Measurements from ENCODE around the gene MPL.

MPL gene

GRCh38 chr1:43388613-43389012, 51.0 kb downstream of the MPL start:
- H3K27ac ChIP-seq (ENCODE audit: low read depth, low read length): no peak overlapping the region
- no peaks in the 10 kb centered on the region for H3K9me2 ChIP-seq (replicated peaks; ENCODE audit: control insufficient read depth, low read length)
- no peaks in the 10 kb centered on the region for H4K20me1 ChIP-seq (ENCODE audit: control insufficient read depth, insufficient read depth, low read depth, low read length)
- peaks cover 21% of the 10 kb centered on the region for H3K4me1 ChIP-seq (ENCODE audit: control insufficient read depth, low read length)
- H3K36me3 ChIP-seq (ENCODE audit: control insufficient read depth, low read length): peaks cover 48% of the 10 kb centered on the region
- TF ChIP-seq CTCF (IDR thresholded peaks at IDR 0.05; ENCODE audit: low read depth, low read length, poor library complexity, severe bottlenecking) (no peak), EZH2phosphoT487 (IDR thresholded peaks at IDR 0.05; ENCODE audit: borderline replicate concordance, low read length) (no peak)
- H3K27me3 ChIP-seq (ENCODE audit: control insufficient read depth, low read length): no peaks in the 10 kb centered on the region
- H3K4me3 ChIP-seq (ENCODE audit: low read length): peak overlapping the region; percentile 93
- no peaks in the 10 kb centered on the region for H3K9me3 ChIP-seq (ENCODE audit: control insufficient read depth, insufficient read depth, low read length)
- H3F3A ChIP-seq (ENCODE audit: control insufficient read depth, insufficient read depth): no peaks in the 10 kb centered on the region
- H3K79me2 ChIP-seq (ENCODE audit: control insufficient read depth, low read length): peaks cover 47% of the 10 kb centered on the region
- H3K4me2 ChIP-seq (ENCODE audit: low read length): peak overlapping the region; percentile 75

DNA sequence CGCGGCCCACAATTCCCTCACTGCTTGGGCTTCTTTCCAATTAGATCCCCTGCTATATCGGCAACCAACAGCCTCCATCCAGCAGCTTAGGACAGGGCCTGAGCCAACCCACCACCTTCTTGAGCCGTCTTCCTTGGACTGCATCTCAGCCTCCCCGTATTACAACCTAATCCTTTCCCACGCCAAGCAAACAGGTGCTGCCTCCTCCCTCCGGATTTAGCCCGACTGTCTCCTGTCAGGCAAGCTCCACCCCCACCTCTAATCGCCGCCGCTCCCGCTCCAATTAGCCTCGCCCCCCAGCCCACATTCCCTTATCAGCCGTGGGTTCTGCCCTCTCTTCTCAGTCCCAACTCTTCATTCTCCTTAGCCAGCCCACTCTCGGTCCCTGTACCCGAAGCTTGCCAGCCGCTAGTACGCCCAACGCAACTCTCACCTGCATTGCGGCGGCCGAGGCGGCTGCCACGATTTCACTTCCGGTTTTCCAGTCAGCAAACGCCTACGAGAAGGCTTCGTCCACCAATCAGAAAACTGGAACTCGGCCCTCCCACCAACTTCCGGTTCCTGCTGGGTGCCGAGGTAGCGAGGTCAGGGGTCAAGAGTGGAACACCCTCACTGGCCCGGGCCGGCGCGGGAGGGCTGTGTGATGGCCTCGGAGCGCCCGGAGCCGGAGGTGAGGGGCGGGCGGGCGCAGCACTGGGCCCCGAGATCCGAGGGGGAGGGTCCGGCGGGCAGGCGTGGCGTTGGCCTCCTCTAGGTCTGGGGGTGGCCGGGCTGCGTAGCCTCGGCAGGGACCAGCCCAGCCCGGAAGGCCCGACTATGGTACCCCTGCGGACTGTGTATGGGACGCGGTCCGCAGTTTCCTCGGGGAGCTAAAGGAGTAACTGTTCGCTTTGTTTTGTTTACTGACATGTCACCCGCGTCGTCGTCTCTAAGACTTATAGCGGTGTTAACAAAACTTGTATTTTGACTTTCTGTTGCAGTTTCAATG, 52.0 kb downstream of the MPL start, which contains the start of the genes MED8 and SZT2:
Gene MED8, minus strand, starts transcription at position 475 of the 988 bp plus-strand sequence. Its CDS starts 36 bp downstream, at position 439.
Gene SZT2, plus strand, starts transcription at position 574 of the 988 bp plus-strand sequence. Its CDS starts 70 bp downstream, at position 644.
- H3K4me1 ChIP-seq (ENCODE audit: control insufficient read depth, low read length): peaks cover 21% of the 10 kb centered on the region
- TF ChIP-seq CTCF (IDR thresholded peaks at IDR 0.05; ENCODE audit: low read depth, low read length, poor library complexity, severe bottlenecking) (no peak), EZH2phosphoT487 (IDR thresholded peaks at IDR 0.05; ENCODE audit: borderline replicate concordance, low read length) (no peak)
- no peaks in the 10 kb centered on the region for H3K9me2 ChIP-seq (replicated peaks; ENCODE audit: control insufficient read depth, low read length)
- no peaks in the 10 kb centered on the region for H3K9me3 ChIP-seq (ENCODE audit: control insufficient read depth, insufficient read depth, low read length)
- peaks cover 38% of the 10 kb centered on the region for H3K36me3 ChIP-seq (ENCODE audit: control insufficient read depth, low read length)
- H3K4me3 ChIP-seq (ENCODE audit: low read length): peak within 1 kb of the TSS; percentile 93
- H3K27ac ChIP-seq (ENCODE audit: low read depth, low read length): peak within 1 kb of the TSS; percentile 18; the same call in 1 of the 2 replicates
- H3F3A ChIP-seq (ENCODE audit: control insufficient read depth, insufficient read depth): no peaks in the 10 kb centered on the region
- H3K79me2 ChIP-seq (ENCODE audit: control insufficient read depth, low read length): peaks cover 47% of the 10 kb centered on the region
- H3K27me3 ChIP-seq (ENCODE audit: control insufficient read depth, low read length): no peaks in the 10 kb centered on the region
- H4K20me1 ChIP-seq (ENCODE audit: control insufficient read depth, insufficient read depth, low read depth, low read length): no peaks in the 10 kb centered on the region
- H3K4me2 ChIP-seq (ENCODE audit: low read length): peak within 1 kb of the TSS; percentile 75

DNA sequence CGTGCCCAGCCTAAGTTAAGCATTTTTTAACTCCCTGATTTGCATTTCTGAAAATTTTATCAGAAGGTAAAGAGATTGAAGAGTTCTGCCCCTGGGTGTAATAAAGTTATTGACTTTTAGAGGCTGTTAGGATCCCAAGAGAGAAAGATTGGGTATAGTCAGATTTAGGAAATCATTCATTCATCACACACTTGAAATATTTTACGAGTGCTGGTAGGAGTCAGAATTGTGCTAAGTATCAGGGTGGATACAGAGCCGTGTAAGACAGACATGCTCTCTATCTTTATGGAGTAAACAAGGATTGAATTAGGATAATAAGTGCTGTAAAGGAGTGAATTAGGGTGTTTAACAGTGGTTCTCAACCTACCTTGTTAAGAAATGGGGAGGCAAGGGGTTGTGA, 55.1 kb downstream of the MPL start:
- no peak overlapping the region for H3K4me3 ChIP-seq (ENCODE audit: low read length)
- H3K9me3 ChIP-seq (ENCODE audit: control insufficient read depth, insufficient read depth, low read length): no peaks in the 10 kb centered on the region
- no peaks in the 10 kb centered on the region for H3K27me3 ChIP-seq (ENCODE audit: control insufficient read depth, low read length)
- peaks cover 27% of the 10 kb centered on the region for H3K4me1 ChIP-seq (ENCODE audit: control insufficient read depth, low read length)
- H4K20me1 ChIP-seq (ENCODE audit: control insufficient read depth, insufficient read depth, low read depth, low read length): no peaks in the 10 kb centered on the region
- H3K4me2 ChIP-seq (ENCODE audit: low read length): no peak overlapping the region
- H3F3A ChIP-seq (ENCODE audit: control insufficient read depth, insufficient read depth): no peaks in the 10 kb centered on the region
- peaks cover 11% of the 10 kb centered on the region for H3K36me3 ChIP-seq (ENCODE audit: control insufficient read depth, low read length)
- no peak overlapping the region for H3K27ac ChIP-seq (ENCODE audit: low read depth, low read length)
- peaks cover 43% of the 10 kb centered on the region for H3K79me2 ChIP-seq (ENCODE audit: control insufficient read depth, low read length)
- H3K9me2 ChIP-seq (replicated peaks; ENCODE audit: control insufficient read depth, low read length): no peaks in the 10 kb centered on the region
- TF ChIP-seq CTCF (IDR thresholded peaks at IDR 0.05; ENCODE audit: low read depth, low read length, poor library complexity, severe bottlenecking): no peak
- TF ChIP-seq EZH2phosphoT487 (IDR thresholded peaks at IDR 0.05; ENCODE audit: borderline replicate concordance, low read length): no peak

All from DOHH2 (cell line).